Stimulated activated CD8-positive, alpha-beta memory T cell treated with anti-CD3 and anti-CD28 coated beads, Interleukin-7, amount 100 ng/mL, for 24 hours (primary cell): ENCODE results near the gene KRT35.

Experiments used
- DNase-seq: peaks from one replicate; pipeline ENCODE4 v3.0.0-alpha.2; 2020; ENCODE audit warnings: low read depth

Gene KRT35

DNA sequence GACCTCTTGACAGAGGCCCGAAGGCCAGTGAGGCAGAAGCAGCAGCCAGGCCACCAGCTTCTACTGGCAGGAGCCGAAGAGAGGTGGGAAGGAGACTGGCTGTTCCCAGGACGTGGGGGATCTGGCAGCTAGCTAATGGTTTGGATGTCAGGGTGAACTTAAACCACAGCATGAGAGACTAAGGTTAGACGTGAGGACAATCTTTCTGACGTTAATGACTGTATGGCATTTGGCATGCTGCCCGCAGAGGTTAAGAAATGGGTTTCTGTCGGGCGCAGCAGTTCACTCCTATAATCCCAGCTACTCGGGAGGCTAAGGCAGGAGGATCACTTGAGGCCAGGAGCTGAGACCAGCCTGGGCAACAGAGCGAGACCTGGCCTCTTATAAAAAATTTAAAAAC, 30.8 kb upstream of the KRT35 start:
- DNase-seq: no peak

DNA sequence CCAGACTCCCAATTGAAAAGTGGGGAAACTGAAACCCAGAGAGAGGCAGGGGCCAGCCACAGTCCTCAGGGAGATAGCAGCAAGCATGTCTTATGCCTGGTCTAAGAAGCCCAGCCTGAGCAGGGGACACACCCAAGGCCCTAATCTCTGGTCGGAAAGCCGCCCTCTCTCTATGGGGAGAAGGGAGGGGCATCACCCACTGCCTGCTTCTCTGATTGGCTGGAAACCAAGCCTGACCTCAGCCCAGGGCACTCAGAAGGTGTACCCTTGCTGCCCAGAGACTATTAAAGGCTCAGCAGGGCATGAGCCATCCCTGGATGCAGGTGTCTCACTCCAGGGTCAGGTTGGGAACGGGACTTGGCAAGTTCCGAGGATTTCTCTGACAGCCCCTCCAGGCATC, 30.2 kb upstream of the KRT35 start:
- DNase-seq: no peak

GRCh38 chr17:41510251-41511065, 29.5 kb upstream of the KRT35 start:
- no peak for DNase-seq

DNA sequence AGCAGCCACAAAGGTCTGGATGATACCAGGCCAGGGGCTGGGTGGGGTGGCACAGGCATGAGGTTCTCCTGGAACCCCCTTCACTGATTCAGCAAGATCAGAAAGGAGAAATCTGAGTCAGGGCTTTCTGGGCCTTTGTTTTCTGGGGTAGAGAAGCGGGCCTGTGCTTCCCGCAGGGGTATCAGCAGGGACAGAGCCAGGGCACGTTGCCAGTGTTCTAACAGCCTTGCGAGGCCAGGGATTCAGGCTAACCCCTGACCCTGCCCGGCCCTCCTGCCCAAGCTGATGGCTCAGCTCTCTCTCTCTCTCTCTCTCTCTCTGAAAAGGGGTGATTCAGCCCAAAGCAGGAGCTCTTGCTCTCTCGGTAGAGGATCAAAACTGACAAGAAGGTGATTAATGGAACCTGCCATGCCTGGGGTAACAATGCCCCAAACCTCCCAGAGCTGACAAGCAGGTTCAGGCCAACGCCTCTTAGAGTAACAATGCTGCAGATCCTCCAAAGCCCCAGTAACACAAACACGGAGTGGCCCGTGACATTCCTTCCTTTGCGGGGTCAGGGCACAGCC, 26.4 kb upstream of the KRT35 start:
- DNase-seq: no peak

- no peak for DNase-seq
Observed at GRCh38 chr17:41505809-41506767, 25.1 kb upstream of the KRT35 start.

DNA sequence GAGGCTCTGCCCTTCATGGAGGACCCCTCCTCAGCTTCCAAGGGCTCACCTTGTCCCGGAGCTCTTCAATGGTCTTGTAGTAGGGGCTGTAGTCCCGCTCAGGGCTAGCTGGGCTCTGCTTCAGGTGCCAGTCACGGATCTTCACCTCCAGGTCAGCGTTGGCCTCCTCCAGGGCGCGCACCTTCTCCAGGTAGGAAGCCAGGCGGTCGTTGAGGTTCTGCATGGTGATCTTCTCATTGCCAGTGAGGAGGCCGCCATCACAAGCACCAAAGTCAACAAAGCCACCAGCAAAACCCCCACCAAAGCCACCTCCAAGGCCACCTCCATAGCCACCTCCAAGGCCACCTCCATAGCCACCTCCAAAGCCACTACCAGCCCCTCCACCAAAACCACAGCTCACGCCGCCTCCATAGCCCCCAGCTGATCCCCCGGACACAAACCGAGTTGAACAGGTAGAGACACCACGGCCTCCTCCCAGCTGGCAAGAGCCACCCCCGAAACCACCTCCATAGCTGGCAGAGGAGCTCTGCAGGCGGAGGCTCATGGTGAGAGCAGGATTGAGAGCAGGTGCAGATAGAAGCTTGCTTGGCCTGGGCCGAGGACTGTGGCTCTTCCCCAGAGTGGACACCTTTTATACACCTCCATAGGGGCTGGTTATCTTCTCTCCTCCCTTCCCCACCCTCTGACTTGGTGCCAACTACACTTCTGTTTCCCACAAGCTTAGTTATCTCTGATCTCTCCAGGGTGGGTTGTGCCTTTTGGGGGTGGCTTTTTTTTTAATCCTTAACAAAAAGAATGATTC, 24.3 kb upstream of the KRT35 start, which contains the start of gene KRT13:
Gene KRT13, minus strand, starts transcription at position 606 of the 802 bp plus-strand sequence. Its CDS starts 62 bp downstream, at position 544.
- DNase-seq: no peak

DNA sequence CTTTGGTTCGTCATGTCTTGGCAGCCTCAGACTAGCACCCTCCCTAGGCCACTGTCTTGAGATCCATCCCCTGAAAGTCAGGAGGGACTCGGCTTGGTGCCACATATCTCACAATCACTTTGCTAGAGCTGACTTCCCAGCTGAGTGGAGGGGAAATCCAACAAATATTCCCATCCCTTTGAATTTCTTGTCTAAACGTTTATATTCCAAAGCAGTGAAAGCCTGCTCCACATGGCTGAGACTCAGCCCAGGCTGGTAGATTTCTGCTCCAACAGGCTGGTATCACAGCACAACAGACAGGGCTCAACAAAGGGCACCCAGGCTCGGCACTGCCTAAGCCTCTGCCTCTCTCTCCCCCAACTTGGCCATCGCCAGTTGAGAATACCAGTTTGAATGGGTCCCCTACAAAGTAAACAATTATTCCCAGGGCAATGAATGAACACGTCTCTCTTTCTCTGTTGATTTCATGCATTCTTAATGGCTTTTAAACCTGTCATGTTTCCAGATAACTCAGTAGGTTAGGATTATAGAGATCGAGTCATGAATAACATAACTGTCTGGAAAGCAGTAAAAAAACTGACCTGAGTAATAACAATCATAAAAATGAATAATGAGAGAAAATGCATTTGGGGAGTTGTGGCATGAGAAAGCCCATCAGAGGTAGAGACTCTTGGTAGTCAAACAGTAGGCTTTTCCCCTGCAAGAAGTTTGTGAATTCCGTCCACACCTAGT, 23.5 kb upstream of the KRT35 start:
- no peak for DNase-seq

GRCh38 chr17:41503202-41503601, 22.3 kb upstream of the KRT35 start:
- no peak for DNase-seq

DNA sequence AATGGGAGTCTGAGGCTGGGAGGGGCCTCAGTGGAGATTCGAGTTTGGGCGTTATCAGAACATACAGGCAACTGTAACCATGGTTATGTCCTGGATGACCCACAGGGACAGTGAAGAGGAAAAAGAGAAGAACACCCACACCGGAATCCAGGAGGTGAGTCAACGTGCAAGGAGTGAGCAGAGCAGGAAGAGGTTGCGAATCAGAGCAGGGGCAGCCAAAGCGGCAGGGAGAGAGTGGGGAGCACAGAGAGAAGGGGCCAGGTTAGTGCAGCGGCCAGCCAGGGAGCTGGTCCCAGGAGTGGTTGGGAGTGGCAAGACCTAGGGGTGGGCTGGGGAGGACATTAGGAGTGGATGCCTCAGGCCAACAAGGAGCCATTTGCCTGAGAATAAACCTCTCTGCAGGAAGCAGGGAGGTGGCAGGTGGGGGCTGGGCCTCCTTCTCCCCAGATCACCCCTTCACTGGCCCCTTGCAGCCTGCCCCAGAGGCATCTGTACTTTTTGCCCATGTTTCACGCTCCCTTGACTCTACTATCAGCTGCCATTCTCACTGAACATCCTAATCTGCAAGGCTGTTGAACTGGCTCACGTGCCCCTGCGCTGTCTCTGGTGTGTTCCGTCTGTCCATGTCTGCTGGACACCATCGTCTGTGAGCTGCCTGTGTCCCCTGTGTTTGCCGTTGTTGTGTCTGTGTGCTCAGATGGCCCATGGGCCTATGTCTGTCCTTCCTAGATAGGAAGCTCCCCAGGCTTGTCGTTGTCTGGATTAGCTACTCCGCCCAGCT, 19.4 kb upstream of the KRT35 start:
- no peak for DNase-seq

GRCh38 chr17:41499714-41500113, 18.8 kb upstream of the KRT35 start:
- DNase-seq: no peak

DNA sequence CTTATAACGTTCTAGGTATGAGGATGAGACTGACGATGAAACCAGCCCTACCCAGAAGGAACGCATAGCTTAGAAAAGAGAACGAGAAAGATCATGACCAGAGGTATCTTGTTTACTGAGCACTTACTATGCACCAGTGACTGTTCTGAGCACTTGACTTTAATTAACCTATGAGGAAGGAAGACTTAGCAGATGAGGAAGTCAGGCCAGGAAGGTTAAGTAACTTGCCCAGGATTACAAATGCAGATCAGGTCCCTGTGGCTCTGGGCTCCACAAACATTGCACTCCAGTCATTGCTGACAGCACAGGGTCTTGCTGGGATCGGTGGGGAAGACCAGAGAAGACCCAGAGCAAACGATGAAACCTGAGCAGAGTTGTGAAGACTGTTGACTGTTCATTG, 17.3 kb upstream of the KRT35 start:
- no peak for DNase-seq

DNA sequence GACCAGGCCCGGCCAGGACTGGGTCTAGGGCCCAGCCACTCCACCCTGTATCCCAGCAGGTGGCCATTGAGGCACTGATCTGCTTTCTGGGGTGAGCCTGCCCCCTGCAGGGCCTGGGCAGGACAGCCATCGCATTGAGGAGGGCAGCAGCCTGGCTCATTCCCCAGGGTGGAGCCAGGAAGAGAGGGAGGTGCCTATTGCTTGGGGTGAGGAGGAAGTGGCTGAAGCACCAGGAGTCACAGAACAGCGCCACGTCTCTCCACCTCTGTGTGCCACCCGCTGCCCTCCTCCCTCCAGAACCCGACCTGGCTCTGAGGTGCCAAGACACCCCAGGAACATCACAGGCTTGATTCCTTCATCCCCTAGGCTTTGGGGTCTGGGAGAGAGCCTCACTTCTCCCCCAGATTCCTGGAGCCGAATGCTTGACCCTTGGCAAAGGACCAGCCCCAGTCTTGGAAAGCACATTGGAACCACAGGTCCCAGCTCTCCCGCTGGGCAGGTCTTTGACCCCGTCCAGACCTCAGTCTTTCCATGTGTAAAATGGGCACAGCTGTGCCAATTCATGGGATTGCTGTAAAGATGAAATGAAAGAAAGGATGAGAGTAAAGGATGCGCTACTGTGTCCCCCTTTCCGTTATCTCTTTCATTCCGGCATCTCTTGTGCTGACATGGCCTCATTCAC, 16.0 kb upstream of the KRT35 start:
- peak; percentile 34 for DNase-seq

DNA sequence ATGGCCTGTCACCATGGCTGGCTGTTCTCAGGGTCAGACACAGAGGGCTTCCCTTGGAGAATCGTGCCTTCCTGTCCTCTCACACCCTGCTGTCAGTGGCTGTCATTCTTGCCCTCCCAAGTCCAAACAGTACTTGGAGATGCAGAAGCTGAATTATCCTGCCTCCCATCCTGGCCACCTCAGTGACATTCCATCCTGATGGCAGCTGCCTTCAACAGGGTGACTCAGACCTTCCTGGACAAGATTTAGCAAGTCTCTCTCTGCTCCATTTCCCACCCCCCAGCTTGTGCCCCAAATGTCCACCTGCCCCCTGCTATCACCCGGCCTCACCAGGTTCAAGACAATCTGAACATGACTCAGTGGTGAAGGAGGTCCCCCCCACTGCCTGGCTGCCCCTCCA, 13.6 kb upstream of the KRT35 start:
- no peak for DNase-seq

DNA sequence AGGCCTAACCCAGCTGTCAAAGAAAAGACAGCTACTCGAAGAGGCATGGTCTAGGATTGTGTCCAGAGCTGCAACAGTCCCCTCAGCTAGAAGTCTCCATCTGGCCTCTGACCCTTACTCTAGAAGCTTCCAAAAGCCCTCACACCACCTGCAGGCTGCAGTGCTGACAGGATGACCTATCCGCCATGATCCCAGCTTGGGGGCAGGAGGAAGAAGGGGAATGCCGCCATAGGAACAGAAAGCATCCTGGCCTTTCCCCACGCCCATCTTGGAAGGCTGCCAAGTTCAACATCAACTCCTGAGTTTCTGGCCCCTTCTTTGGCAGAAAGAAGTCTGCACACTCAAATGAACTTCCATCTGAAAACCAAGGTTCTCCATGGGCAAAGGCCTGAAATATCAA, 11.8 kb upstream of the KRT35 start:
- no peak for DNase-seq

GRCh38 chr17:41492351-41492750, 11.4 kb upstream of the KRT35 start:
- DNase-seq: no peak

GRCh38 chr17:41491476-41491875, 10.5 kb upstream of the KRT35 start:
- no peak for DNase-seq

DNA sequence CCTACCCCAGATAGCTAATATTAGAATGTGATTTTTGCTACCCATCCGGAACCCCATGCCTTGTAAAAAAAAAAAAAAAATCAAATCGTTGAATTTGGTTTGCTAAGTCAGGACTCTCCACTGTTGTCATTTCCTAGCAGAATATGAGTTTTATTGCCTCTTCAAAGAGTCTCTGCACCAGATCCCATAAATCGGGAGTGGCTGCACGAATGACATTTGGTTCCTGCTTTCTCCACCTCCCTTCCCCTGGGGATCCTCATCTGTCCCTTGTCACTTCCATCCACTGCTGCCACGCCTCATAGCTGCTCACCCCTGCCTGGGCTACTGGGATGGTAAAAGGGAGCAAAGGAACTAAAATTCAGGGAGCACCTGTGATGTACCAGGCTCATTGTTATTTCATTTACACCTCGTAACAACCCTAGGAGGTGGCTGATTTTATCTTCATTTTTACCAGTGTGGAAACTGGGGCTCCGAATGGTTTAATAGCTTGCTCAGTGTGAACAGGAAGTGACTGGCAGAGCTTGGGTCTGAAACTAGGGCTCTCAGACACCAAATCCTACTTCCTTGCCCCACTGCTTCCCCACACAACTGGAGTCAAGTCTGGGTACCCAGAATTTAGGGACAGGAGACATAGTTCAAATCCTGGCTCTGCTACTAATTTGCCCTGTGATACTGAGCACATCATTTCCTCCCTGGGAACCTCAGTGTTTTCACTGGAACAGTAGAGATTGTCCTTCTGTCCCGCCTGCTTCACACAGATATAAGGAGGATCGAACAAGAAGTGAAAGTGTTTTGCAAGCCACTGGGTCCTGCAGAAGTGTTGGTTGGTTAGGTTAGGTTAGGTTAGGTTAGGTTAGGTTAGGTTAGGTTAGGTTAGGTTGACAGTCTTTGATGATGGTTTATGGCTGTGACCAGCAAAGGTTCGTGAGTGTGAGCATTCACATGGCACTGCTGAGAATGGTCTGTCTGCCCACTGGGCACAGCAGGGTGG, 9.3 kb upstream of the KRT35 start:
- no peak for DNase-seq

- DNase-seq: no peak
Observed at GRCh38 chr17:41489531-41489930, 8.6 kb upstream of the KRT35 start, which contains the start of gene KRT36. KRT36 (minus strand) TSS chr17:41489910; CDS start chr17:41489864, 46 bp downstream.
